Subcutaneous adipose tissue (tissue), 4 donors: Measurements from ENCODE around the gene MS4A6A. TPM values are rescaled to one million over a fixed set of nuclear protein-coding genes. Genes with fewer than 3 reads are reported as not detected.

Experiments
- CTCF ChIP-seq: fragments of 450-650 bp; IDR thresholded peaks from one replicate; pipeline ENCODE4 v1.5.1; 2016; ENCODE audit warnings: low read depth, mild to moderate bottlenecking, control low read depth, antibody characterized with exemption, moderate library complexity
- small RNA-seq: library from RNA; depleted of rRNA; stranded (forward); fragments of <200 nt; gene quantifications from one replicate; pipeline ENCODE3, GENCODE V24; 2016
- total RNA-seq, 4 donors: library from RNA; depleted of rRNA; stranded (reverse); fragments of >200 nt; gene quantifications; one replicate each; pipeline ENCODE4 v1.1.0, GENCODE V29; 2016

The MS4A6A gene
- total RNA-seq, 4 donors from 2014 or later, result 99.1 to 515 (median 268) TPM

DNA sequence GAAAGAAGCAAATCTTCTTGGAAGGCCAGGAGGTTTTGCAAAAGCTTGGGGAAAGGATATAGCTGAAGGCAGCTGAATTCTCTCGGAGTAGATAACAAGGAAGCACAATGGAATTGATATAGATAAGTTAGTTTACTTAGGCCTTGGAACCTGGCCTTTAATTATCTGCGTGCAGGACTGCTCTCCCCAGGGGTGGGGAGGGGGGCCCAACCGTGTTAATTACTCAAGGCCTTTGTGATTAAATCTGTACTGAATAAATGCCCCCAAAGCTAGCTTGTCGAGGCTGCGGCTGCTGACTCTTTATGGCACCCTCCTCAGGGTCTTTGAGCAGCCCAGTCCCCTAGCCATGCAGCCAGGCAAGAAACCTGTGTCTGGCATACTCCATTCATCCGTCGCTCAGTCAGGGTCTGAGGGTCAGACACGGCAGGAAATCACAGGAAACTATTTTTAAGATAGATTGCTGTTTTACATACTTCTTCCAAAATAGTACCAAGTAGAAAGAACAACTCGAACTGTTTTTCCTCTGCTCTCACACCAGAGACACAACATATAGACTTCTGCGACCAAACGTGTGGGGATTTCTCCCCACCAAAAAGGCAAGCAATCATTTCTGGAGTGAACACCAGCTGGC is 58.0 kb downstream of the MS4A6A start:
- no peak for TF ChIP-seq CTCF

Small RNA genes lying within 50 kb of the gene (small RNA-seq; reads per million reads assigned to genes)
- 3.0 reads per million, percentile 59 among the genes with 10 or more reads in this experiment for gene MIR6503

Other genes with a start within 250 kb of the MS4A6A start
- gene OOSP1, start 244.7 kb downstream of the MS4A6A start, total RNA-seq, result not detected
- not detected for gene OOSP4A, start 219.1 kb downstream of the MS4A6A start, total RNA-seq
- not detected for gene OOSP4B, start 165.9 kb downstream of the MS4A6A start, total RNA-seq
- gene OOSP2, start 142.7 kb downstream of the MS4A6A start, total RNA-seq, result not detected
- gene MS4A3, start 126.4 kb downstream of the MS4A6A start, total RNA-seq, result not detected
- gene MS4A2, start 94.4 kb downstream of the MS4A6A start, total RNA-seq, result 1 to 10 TPM in 3 of 4 donors, under 1 TPM in 1; 0.75 to 7.3 (median 3.6) TPM
- 10 to 100 TPM in 1 of 4 donors, 1 to 10 TPM in 3; 4.1 to 20.9 (median 6.1) TPM for gene MS4A4E, start 60.1 kb upstream of the MS4A6A start, total RNA-seq
- gene MS4A4A, start 97.6 kb upstream of the MS4A6A start, total RNA-seq, result 100 to 1,000 TPM in 3 of 4 donors, 10 to 100 TPM in 1; 46.7 to 372 (median 159) TPM
- gene MS4A6E, start 144.2 kb upstream of the MS4A6A start, total RNA-seq, result 100 to 1,000 TPM in 1 of 4 donors, 1 to 10 TPM in 3; 2.1 to 144 (median 3.4) TPM
- gene MS4A7, start 195.4 kb upstream of the MS4A6A start, total RNA-seq, result 100 to 1,000 TPM in 3 of 4 donors, 10 to 100 TPM in 1; 47.3 to 458 (median 133) TPM
- 10 to 100 TPM in 3 of 4 donors, 1 to 10 TPM in 1; 1.7 to 32.3 (median 13.0) TPM for gene MS4A14, start 213.4 kb upstream of the MS4A6A start, total RNA-seq
- gene MS4A5, start 246.5 kb upstream of the MS4A6A start, total RNA-seq, result not detected